Stimulated activated naive CD8-positive, alpha-beta T cell treated with anti-CD3 and anti-CD28 coated beads, Interleukin-15, amount 100 ng/mL, for 72 hours (primary cell): Measurements from ENCODE around the gene TMEM50B.
"Not testable (repeated sequence)": the region's sequence is repeated elsewhere in the genome, so short reads cannot be mapped to it uniquely, and the experiment has no call there.

Experiments used
- ATAC-seq: fragments of 150-1000 bp; cut with Tn5 transposase; 2 replicates; pipeline ENCODE4 v1.10.0; 2021; ENCODE audit warnings: mild to moderate bottlenecking, moderate library complexity
- DNase-seq, 2 donors: peaks; one replicate each; pipeline ENCODE4 v3.0.0; 2021 to 2022
- H3K27ac Mint-ChIP-seq, 2 donors: one replicate each; pipeline ENCODE4 v1.8.0; 2022; ENCODE audit warnings: mild to moderate bottlenecking in 2 of 2, mixed read lengths in 2 of 2, moderate library complexity in 2 of 2
- H3K27me3 Mint-ChIP-seq: one replicate; pipeline ENCODE4 v1.8.0; 2022; ENCODE audit warnings: mixed read lengths
- H3K4me1 Mint-ChIP-seq: one replicate; pipeline ENCODE4 v1.8.0; 2022; ENCODE audit warnings: mild to moderate bottlenecking, mixed read lengths
- H3K4me3 Mint-ChIP-seq, 2 donors: one replicate each; pipeline ENCODE4 v1.8.0; 2022; ENCODE audit warnings: mild to moderate bottlenecking in 2 of 2, mixed read lengths in 2 of 2, moderate library complexity in 1 of 2
- H3K9me3 Mint-ChIP-seq, 2 donors: one replicate each; pipeline ENCODE4 v1.8.0; 2022; ENCODE audit warnings: mixed read lengths in 2 of 2

Gene TMEM50B

DNA sequence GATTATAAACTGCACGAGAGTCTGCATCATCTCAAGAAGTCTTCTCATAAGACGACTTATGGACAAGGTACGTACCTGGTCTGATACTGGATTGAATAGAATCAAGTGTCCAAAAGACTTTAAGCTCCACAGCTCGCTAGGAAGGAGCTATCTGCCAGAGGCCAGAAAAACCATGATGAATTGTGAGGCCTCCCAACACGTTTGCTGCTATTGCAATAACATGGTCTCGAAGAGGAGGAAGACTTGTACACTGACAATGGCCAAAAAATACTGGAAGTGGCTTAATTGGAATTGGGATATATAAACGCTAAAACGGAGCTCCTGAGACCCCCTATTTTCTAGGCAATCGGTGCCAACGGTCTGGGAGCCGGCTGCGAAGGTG, 11.2 kb upstream of the TMEM50B start:
- no peak for DNase-seq
- peaks cover 16% of the 10 kb centered on the region for H3K4me1 Mint-ChIP-seq

DNA sequence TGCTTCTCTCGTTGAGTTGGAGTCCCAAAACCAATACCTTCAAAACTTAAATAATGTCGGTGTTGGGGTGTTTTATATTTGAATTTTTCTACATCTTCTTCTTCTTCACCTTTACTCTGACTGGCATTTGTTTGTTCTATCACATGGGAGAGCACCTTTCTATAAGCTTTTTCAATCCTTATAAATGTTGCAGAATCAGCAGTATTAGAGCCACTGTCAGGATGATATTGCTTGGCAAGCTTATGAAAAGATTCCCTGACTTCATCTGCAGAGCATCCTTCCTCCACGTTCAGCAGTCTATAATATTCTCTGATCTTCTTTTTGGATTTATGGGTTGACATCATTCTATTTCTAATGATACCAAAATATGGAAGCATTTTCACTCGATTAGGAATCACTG, 9.2 kb upstream of the TMEM50B start:
- ATAC-seq (no peak), DNase-seq (no peak)
- Mint-ChIP-seq H3K4me3 (no peak overlapping the region), H3K27me3 (no peaks in the 10 kb centered on the region), H3K27ac (no peak overlapping the region), H3K9me3 (no peaks in the 10 kb centered on the region), H3K4me1 (peaks cover 16% of the 10 kb centered on the region)

More for the DNA sequence above, 11.2 kb upstream of the TMEM50B start:
- H3K27ac Mint-ChIP-seq = peak overlapping the region; percentile 94 to 98
- H3K27me3 Mint-ChIP-seq = no peaks in the 10 kb centered on the region
- H3K9me3 Mint-ChIP-seq = no peaks in the 10 kb centered on the region
- no peak for ATAC-seq
- peak overlapping the region; percentile 84 to 94 for H3K4me3 Mint-ChIP-seq

DNA sequence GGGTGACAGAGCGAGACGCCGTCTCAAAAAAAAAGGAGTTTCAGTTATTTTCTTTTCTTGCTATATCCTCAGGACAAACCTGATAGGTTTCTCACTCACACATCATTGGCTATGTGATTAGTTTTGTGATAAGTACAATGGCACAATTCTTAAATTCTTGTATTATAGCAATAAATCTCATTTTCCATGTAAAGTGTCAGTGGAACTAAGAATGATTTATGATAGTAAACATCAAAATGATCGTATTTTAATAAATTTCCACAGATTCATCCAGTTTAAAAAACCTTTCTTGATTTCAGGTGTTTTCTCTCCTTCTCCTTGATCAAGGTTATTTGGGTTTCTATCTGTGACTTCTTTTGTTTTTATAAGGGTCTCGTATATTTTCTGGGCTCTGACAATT, 8.2 kb upstream of the TMEM50B start:
- no peaks in the 10 kb centered on the region for H3K9me3 Mint-ChIP-seq
- H3K4me3 Mint-ChIP-seq = no peak overlapping the region
- ATAC-seq (no peak), DNase-seq (no peak)
- H3K4me1 Mint-ChIP-seq = peaks cover 16% of the 10 kb centered on the region
- no peak overlapping the region for H3K27ac Mint-ChIP-seq
- no peaks in the 10 kb centered on the region for H3K27me3 Mint-ChIP-seq

DNA sequence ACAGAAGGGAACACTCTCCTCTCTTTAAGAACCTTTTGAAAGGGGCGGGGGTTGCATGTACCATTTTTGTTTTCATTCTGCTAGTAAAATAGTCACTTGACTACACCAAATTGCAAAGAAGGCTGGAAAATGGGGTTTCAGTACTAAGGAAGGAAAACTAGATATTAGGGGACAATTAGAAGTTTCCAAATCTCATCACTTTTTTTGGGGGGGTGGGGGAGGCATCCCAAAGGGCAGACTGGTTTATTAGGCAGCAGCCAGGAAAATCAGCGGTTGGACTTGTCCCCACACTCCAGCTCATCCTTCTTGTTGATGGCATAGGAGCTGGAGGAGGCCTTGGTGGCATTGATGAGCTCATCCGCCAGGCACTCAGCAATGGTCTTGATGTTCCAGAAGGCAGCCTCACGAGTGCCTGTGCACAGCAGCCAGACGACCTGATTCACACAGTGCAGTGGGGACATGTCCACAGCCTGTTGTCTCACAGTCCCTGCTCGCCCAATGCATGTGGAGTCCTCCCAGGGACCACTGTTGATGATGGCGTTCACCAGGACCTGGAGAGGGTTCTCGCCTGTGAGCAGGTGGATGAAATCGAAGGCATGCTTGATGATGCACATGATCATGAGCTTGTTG, 1.7 kb upstream of the TMEM50B start:
- peaks cover 8% of the 10 kb centered on the region for H3K4me1 Mint-ChIP-seq
- H3K27me3 Mint-ChIP-seq = no peaks in the 10 kb centered on the region
- DNase-seq = no peak
- peak overlapping the region; percentile 91 to 96 for H3K4me3 Mint-ChIP-seq
- no peak overlapping the region for H3K27ac Mint-ChIP-seq
- no peak for ATAC-seq
- H3K9me3 Mint-ChIP-seq = no peaks in the 10 kb centered on the region

DNA sequence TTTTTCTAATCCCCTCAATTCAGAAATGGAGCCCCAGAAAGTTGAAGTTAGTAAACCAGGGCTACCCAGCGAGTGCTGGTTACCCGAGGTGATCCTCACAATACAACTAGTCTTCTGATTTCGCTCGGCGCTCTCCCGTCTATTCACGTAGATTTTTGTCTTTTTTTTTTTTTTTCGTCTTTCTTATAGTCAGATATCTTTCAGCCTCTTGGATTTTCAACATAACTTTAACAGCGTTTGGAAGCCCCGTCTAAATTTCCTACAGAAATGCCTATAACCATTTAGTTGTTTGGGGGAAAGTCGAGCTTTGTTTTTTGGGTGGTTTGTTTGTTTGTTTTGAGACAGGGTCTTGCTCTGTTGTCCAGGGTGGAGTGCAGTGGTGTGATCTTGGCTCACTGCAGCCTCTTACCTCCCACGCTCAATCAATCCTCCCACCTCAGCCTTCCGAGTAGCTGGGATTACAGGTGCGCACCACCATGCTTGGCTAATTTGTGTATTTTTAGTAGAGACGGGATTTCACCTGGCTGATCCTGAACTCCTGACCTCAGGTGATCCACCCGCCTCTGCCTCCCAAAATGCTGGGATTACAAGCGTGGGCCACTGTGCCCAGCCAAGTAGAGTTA, 818 bp upstream of the TMEM50B start:
- H3K9me3 Mint-ChIP-seq = no peaks in the 10 kb centered on the region
- no peaks in the 10 kb centered on the region for H3K27me3 Mint-ChIP-seq
- H3K4me1 Mint-ChIP-seq = peaks cover 8% of the 10 kb centered on the region
- peak overlapping the region; percentile 91 to 96 for H3K4me3 Mint-ChIP-seq
- ATAC-seq (no peak), DNase-seq (no peak)
- peak overlapping the region; percentile 95 for H3K27ac Mint-ChIP-seq

DNA sequence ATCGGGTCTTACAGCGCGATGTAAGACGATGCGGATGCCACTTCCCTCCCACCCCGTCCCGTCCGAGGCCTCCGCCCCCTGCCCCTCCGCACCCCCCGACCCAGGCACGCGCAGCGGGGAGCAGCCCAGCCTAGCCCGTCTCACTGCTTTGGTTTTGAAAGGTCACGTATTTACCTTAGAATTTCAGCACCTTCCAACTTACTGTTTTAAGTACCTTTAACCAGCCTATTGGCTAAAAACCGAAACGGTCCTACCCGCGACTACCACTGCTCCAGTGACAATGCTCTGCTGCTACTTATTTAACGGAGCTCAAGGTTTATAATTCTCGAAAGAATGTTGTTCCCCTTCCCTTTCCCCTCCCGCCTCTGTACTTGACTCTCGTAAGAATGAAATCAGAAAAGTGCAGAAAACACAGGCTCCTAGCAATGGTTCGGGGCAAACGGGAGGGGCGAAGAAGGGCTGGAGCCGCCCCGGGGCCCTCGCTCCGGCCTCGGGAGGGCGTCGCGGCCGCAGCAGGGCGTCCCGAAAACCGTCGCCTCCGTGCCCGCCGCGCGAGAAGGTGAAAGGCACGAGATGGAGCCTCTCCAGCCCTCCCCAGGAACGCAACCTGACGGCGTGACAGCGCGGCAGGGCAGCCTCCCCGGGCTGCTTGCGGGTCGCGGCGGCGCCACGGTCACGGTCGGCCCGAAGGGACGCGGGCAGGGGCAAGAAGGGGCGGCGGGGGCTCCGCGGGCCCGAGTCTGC, 667 bp downstream of the TMEM50B start:
- DNase-seq = peak in 1 of 2 donors; percentile 42
- peaks cover 8% of the 10 kb centered on the region for H3K4me1 Mint-ChIP-seq
- H3K27me3 Mint-ChIP-seq = no peaks in the 10 kb centered on the region
- peak overlapping the region; percentile 91 to 96 for H3K4me3 Mint-ChIP-seq
- peak; percentile 31 for ATAC-seq
- H3K27ac Mint-ChIP-seq = peak overlapping the region; percentile 86 to 92
- H3K9me3 Mint-ChIP-seq = no peaks in the 10 kb centered on the region

DNA sequence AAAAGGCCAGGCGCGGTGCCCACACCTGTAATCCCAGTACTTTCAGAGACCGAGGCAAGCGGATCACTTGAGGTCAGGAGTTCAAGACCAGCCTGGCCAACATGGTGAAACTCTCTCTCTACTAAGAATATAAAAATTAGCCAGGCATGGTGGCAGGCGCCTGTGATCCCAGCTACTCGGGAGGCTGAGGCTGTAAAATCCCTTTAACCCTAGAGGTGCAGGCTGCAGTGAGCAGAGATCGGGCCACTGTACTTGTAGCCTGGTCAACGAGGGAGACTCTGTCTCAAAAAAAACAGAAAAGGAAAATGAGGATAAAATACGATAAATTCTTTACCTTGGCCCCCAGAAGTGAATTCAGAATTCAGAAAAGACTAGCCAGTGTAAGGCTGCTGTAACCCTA, 1.6 kb downstream of the TMEM50B start:
- peak overlapping the region in 1 of 2 donors; percentile 88 for H3K27ac Mint-ChIP-seq
- peak overlapping the region; percentile 91 to 96 for H3K4me3 Mint-ChIP-seq

DNA sequence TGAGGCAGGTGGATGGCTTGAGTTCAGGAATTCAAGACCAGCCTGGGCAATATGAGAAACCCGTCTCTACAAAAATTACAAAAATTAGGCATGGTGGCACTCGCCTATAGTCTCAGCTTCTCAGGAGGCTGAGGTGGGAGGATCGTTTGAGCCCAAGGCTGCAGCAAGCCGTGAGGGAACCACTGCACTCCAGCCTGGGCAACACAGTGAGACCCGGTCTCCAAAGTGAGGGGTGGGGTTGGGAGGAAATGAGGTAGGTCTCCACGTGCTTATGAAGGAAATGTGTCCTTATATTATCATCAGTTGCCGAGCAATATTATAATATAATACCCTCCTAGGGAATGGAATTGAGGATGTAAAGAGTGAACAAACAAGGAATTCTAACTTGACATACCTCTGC, 2.7 kb downstream of the TMEM50B start:
- no peaks in the 10 kb centered on the region for H3K9me3 Mint-ChIP-seq
- ATAC-seq = no peak
- no peak overlapping the region for H3K27ac Mint-ChIP-seq
- H3K4me1 Mint-ChIP-seq = peaks cover 12% of the 10 kb centered on the region
- H3K27me3 Mint-ChIP-seq = no peaks in the 10 kb centered on the region
- peak overlapping the region; percentile 18 to 26 for H3K4me3 Mint-ChIP-seq
- DNase-seq = no peak

More for the DNA sequence above, 1.6 kb downstream of the TMEM50B start:
- H3K9me3 Mint-ChIP-seq = no peaks in the 10 kb centered on the region
- DNase-seq (no peak), ATAC-seq (no peak)
- H3K27me3 Mint-ChIP-seq = no peaks in the 10 kb centered on the region
- peaks cover 12% of the 10 kb centered on the region for H3K4me1 Mint-ChIP-seq

DNA sequence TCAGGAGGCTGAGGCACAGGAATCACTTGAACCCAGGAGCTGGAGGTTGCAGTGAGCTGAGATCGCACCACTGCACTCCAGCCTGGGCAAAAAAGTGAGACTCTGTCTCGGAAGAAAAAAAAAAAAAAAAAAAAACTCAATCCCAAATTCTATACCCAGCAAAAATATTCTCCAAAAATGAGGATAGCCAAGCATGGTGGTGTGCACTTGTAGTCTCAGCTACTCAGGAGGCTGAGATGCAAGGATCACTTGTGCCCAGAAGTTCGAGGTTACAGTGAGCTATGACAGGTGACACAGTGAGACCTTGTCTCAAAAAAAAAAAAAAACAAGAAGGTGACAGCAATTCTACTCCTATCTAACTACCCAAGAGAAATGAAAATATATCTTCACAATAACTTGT, 6.4 kb downstream of the TMEM50B start:
- no peak for ATAC-seq
- peaks cover 15% of the 10 kb centered on the region for H3K4me1 Mint-ChIP-seq
- no peaks in the 10 kb centered on the region for H3K27me3 Mint-ChIP-seq
- no peaks in the 10 kb centered on the region for H3K9me3 Mint-ChIP-seq
- H3K27ac Mint-ChIP-seq = no peak overlapping the region
- DNase-seq = no peak
- no peak overlapping the region for H3K4me3 Mint-ChIP-seq

DNA sequence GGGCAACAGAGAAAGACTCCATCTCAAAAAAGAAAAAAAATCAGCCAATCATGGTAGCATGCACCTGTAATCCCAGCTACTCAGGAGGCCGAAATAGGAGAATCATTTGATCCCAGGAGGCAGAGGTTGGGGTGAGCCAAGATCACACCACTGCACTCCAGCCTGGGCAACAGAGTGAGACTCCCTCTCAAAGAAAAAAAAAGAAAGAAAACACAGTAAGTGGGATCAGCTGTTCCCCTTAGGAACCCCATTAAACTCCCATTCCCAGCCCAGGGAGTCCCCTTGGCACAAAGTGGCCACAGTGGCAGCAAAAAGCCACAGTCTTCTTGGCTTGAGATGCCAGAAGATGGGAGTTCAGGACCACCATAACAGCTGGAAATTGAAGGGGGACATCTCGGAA, 9.1 kb downstream of the TMEM50B start:
- DNase-seq (no peak), ATAC-seq (no peak)
- Mint-ChIP-seq H3K9me3 (no peaks in the 10 kb centered on the region), H3K4me3 (no peak overlapping the region), H3K27me3 (no peaks in the 10 kb centered on the region), H3K27ac (no peak overlapping the region), H3K4me1 (peaks cover 15% of the 10 kb centered on the region)

DNA sequence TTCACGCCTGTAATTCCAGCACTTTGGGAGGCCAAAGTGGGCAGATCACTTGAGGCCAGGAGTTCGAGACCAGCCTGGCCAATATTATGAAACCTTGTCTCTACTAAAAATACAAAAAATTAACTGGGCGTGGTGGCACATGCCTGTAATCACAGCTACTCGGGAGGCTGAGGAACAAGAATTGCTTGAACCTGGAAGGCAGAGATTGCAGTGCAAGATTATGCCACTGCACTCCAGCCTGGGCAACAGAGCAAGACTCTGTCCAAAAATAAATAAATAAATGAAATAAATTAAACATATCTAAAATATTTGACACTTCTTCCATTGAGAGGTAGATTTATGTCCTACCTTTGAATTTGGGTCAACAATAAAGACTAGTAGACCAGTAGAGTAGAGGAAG, 10.6 kb downstream of the TMEM50B start:
- H3K9me3 Mint-ChIP-seq, DNase-seq, ATAC-seq, H3K4me3 Mint-ChIP-seq, H3K27ac Mint-ChIP-seq, H3K27me3 Mint-ChIP-seq: not testable (repeated sequence)
- peaks cover 15% of the 10 kb centered on the region for H3K4me1 Mint-ChIP-seq

DNA sequence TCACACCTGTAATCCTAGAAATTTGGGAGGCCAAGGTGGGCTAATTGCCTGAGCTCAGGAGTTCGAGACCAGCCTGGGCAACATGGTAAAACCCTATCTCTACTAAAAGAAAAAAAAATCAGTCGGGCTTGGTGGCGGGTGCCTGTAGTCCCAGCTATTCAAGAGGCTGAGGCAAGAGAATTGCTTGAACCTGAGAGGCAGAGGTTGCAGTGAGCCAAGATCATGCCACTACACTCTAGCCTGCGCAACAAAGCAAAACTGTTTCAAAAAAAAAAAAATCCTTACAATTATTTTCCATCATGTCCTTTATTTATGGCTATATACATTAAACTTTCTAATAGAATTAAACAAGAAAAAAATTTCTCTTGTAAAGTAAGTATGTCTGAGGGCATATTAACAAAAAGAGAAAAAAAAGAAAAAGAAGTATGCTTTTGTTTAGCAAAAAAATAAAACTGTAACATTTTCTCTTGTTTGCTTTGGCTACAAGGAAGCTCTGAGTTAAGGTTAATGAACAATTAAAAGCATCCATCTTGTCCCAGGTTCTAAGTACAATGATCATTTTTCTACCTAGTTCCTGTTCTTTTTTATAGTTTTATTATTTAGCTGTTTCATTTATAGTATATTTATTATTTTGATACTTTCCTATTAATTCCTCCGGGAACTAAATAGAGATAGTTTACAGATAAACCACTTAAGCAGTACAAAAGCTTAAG, 18.1 kb downstream of the TMEM50B start:
- H3K27me3 Mint-ChIP-seq = no peaks in the 10 kb centered on the region
- DNase-seq (no peak), ATAC-seq (no peak)
- H3K9me3 Mint-ChIP-seq = no peaks in the 10 kb centered on the region
- H3K4me3 Mint-ChIP-seq = no peak overlapping the region
- no peak overlapping the region for H3K27ac Mint-ChIP-seq
- H3K4me1 Mint-ChIP-seq = no peaks in the 10 kb centered on the region

DNA sequence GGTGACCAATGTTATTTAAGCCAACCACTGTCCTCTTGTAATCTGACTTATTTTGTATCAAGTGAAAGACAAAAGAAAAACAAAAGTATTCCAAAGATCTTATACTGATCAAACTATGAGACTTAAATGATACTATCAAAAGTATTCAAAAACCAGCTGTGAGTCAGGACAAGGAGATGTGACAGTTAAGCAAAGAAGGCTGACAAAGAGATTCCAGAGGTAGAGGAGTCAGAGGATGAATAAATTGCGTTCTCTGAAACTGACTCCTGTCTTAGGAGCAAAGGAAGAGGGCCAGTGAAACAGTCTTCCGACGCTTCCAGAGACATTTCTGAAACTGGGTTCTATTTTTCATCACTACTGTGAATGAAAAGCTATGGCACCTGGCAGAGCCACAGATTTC, 20.9 kb downstream of the TMEM50B start:
- H3K27ac Mint-ChIP-seq = no peak overlapping the region
- no peaks in the 10 kb centered on the region for H3K27me3 Mint-ChIP-seq
- no peak for ATAC-seq

DNA sequence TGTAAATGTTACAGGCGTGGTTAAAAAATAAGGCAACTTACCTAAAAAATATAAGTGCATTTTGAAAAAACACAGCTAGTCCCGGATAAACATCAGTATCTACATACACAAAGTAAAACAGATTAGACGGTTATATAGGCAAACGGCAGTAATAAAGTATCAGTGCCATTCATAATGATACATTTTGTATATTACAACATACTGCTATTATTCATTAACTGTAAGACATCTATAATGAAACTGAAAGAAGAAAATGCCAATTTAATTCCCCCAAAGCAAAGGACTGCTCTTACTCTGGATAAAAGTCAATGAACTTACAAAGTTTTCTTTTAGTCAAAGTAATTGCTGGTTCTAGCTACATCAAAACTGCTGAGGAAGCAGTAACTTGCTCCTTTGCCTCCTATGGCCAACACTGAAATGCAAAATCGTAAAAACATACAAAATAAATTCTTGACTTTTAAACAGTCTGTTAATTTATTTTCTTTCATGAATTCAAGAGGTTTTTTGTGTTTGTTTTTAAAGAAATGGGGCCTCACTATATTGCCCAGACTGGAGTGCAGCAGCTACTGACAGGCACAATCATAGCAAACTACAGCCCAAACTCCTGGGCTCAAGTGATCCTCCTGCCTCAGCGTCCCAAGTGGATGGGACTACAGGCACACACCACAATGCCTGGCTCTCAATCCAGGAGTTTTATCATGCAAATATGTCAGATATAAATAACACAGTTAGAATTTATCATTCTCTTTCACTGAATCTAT, 23.9 kb downstream of the TMEM50B start:
- no peak for DNase-seq
- H3K9me3 Mint-ChIP-seq = no peaks in the 10 kb centered on the region
- H3K27ac Mint-ChIP-seq = no peak overlapping the region
- H3K27me3 Mint-ChIP-seq = no peaks in the 10 kb centered on the region
- no peak for ATAC-seq
- H3K4me1 Mint-ChIP-seq = peaks cover 5% of the 10 kb centered on the region
- no peak overlapping the region for H3K4me3 Mint-ChIP-seq

More for the DNA sequence above, 20.9 kb downstream of the TMEM50B start:
- H3K4me3 Mint-ChIP-seq = no peak overlapping the region
- no peaks in the 10 kb centered on the region for H3K4me1 Mint-ChIP-seq
- no peaks in the 10 kb centered on the region for H3K9me3 Mint-ChIP-seq
- DNase-seq = no peak

DNA sequence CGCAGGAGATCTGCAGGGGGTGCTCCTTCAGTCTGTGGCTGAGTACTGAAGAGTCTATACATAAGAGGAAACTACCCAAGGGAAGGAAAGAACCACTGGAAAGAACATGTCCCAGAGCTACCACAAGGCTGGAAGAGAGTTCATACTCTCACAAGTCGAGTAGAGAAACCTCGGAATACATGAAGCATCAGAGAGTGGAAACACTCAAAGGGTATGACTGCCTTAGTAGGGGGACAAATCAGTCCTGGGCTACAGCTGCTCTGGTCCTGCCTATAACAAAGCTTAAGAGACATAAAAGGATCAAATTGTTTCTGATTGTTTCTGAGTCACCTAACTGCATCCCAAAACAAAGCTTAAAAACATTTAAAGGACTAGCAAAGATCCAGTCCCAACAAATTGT, 27.4 kb downstream of the TMEM50B start:
- Mint-ChIP-seq H3K27me3 (no peaks in the 10 kb centered on the region), H3K9me3 (no peaks in the 10 kb centered on the region), H3K27ac (no peak overlapping the region), H3K4me3 (no peak overlapping the region), H3K4me1 (peaks cover 5% of the 10 kb centered on the region)
- DNase-seq = no peak
- no peak for ATAC-seq
